Progenitor cell of endocrine pancreas (in vitro differentiated cells): ENCODE data around the gene CHEK2. TPM values are rescaled to one million over a fixed set of nuclear protein-coding genes. Genes with fewer than 3 reads are reported as not detected.
A peak's percentile ranks its signal among the peaks of the same experiment; 100 is the strongest.

Experiments
- DNase-seq: peaks from one replicate; pipeline ENCODE4 v3.0.0; 2021; ENCODE audit warnings: low spot score; ENCODE audit not compliant: unreplicated experiment
- H3K27ac Mint-ChIP-seq: 2 replicates; pipeline ENCODE4 v1.8.0; 2021; ENCODE audit warnings: mild to moderate bottlenecking, moderate library complexity, mixed read lengths
- H3K27me3 Mint-ChIP-seq: 2 replicates; pipeline ENCODE4 v1.8.0; 2021; ENCODE audit warnings: mixed read lengths
- H3K36me3 Mint-ChIP-seq: 2 replicates; pipeline ENCODE4 v1.8.0; 2022; ENCODE audit warnings: mixed read lengths; ENCODE audit not compliant: insufficient read depth
- H3K4me1 Mint-ChIP-seq: 2 replicates; pipeline ENCODE4 v1.8.0; 2021; ENCODE audit warnings: low read depth, mixed read lengths
- H3K4me3 Mint-ChIP-seq: 2 replicates; pipeline ENCODE4 v1.8.0; 2021; ENCODE audit warnings: low read depth, mild to moderate bottlenecking, moderate library complexity, mixed read lengths
- H3K9me3 Mint-ChIP-seq: 2 replicates; pipeline ENCODE4 v1.8.0; 2021; ENCODE audit warnings: low read depth, mixed read lengths
- CTCF ChIP-seq: fragments of 200-600 bp; sonication (generic); IDR thresholded peaks from one replicate; pipeline ENCODE4 v1.5.0; 2021; ENCODE audit warnings: antibody characterized with exemption, mild to moderate bottlenecking; ENCODE audit not compliant: unreplicated experiment
- total RNA-seq: library from RNA; stranded (reverse); gene quantifications from 2 replicates; pipeline ENCODE4 v1.2.1, GENCODE V29; 2021

The CHEK2 gene
- total RNA-seq, 1 donor from 2014 or later = 25.6 TPM

- Mint-ChIP-seq H3K4me1 (peaks cover 11% of the 10 kb centered on the region), H3K27ac (peak overlapping the region; percentile 38), H3K36me3 (peaks cover 7% of the 10 kb centered on the region), H3K9me3 (no peaks in the 10 kb centered on the region), H3K4me3 (no peak overlapping the region), H3K27me3 (no peaks in the 10 kb centered on the region)
- TF ChIP-seq CTCF = no peak
- DNase-seq = no peak
Measured at GRCh38 chr22:28711820-28712777, 29.5 kb downstream of the CHEK2 start.

- Mint-ChIP-seq H3K9me3 (no peaks in the 10 kb centered on the region), H3K36me3 (peaks cover 7% of the 10 kb centered on the region), H3K4me3 (no peak overlapping the region), H3K27ac (no peak overlapping the region), H3K27me3 (no peaks in the 10 kb centered on the region), H3K4me1 (peaks cover 11% of the 10 kb centered on the region)
- no peak for DNase-seq
- no peak for TF ChIP-seq CTCF
Measured at GRCh38 chr22:28711341-28711740, 30.3 kb downstream of the CHEK2 start.

- Mint-ChIP-seq H3K27me3 (no peaks in the 10 kb centered on the region), H3K4me3 (no peak overlapping the region), H3K36me3 (peaks cover 7% of the 10 kb centered on the region), H3K4me1 (peaks cover 11% of the 10 kb centered on the region), H3K9me3 (no peaks in the 10 kb centered on the region), H3K27ac (no peak overlapping the region)
- DNase-seq = no peak
- no peak for TF ChIP-seq CTCF
Measured at GRCh38 chr22:28710576-28711191, 30.9 kb downstream of the CHEK2 start.

- H3K4me3 Mint-ChIP-seq = no peak overlapping the region
- no peak for DNase-seq
- no peaks in the 10 kb centered on the region for H3K9me3 Mint-ChIP-seq
- peaks cover 11% of the 10 kb centered on the region for H3K4me1 Mint-ChIP-seq
- no peak overlapping the region for H3K27ac Mint-ChIP-seq
- H3K36me3 Mint-ChIP-seq = peaks cover 7% of the 10 kb centered on the region
- TF ChIP-seq CTCF = no peak
- no peaks in the 10 kb centered on the region for H3K27me3 Mint-ChIP-seq
Measured at GRCh38 chr22:28710107-28710506, 31.5 kb downstream of the CHEK2 start.

- no peak for TF ChIP-seq CTCF
- Mint-ChIP-seq H3K36me3 (peaks cover 6% of the 10 kb centered on the region), H3K27ac (no peak overlapping the region), H3K4me1 (peaks cover 6% of the 10 kb centered on the region), H3K9me3 (no peaks in the 10 kb centered on the region), H3K4me3 (no peak overlapping the region), H3K27me3 (no peaks in the 10 kb centered on the region)
- DNase-seq = no peak
Measured at GRCh38 chr22:28706845-28707244, 34.8 kb downstream of the CHEK2 start.
